ENCODE results near the gene IFRD2. TPM values are rescaled to one million over a fixed set of nuclear protein-coding genes. Genes with fewer than 3 reads are reported as not detected.

Gene IFRD2
- total RNA-seq, 1 donor from 2014 or later = 177 TPM

- Histone ChIP-seq H3K36me3 (ENCODE audit: control insufficient read depth, insufficient read depth, low read length) (peaks cover 27% of the 10 kb centered on the region), H3K27me3 (ENCODE audit: control insufficient read depth, insufficient read depth, low read length) (no peaks in the 10 kb centered on the region), H3K4me3 (ENCODE audit: low read depth, low read length) (peak within 1 kb of the TSS; percentile 61)
- FAIRE-seq (no peak), DNase-seq (ENCODE audit: low read depth) (no peak)
- TF ChIP-seq CTCF (IDR thresholded peaks at IDR 0.05; ENCODE audit: insufficient read depth, low read length, severe bottlenecking) = no peak
Observed at GRCh38 chr3:50322386-50323091, 30.3 kb upstream of the IFRD2 start, which contains the start of gene HYAL2. HYAL2 (minus strand) TSS chr3:50322745; CDS start chr3:50320489, 2,256 bp downstream.

DNA sequence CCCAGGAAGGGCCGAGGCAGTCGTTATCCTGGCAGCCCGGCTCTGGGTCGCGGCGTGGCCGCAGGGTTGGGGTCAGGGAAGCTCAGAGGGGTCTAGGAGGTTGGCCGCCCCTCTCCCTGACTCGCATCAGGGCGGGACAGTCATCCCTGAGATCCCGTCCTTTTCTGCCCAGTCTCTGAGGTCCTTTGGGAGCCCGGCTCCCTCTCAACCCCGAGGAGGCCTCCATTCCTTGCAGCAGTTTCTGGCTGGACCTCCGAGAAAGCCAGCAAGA, 29.8 kb upstream of the IFRD2 start:
- DNase-seq (ENCODE audit: low read depth) = no peak
- TF ChIP-seq CTCF (IDR thresholded peaks at IDR 0.05; ENCODE audit: insufficient read depth, low read length, severe bottlenecking) = no peak

GRCh38 chr3:50321336-50322114, 29.3 kb upstream of the IFRD2 start:
- Histone ChIP-seq H3K4me3 (ENCODE audit: low read depth, low read length) (peak overlapping the region; percentile 61), H3K36me3 (ENCODE audit: control insufficient read depth, insufficient read depth, low read length) (peaks cover 29% of the 10 kb centered on the region), H3K27me3 (ENCODE audit: control insufficient read depth, insufficient read depth, low read length) (no peaks in the 10 kb centered on the region)
- peak; percentile 55 for TF ChIP-seq CTCF (IDR thresholded peaks at IDR 0.05; ENCODE audit: insufficient read depth, low read length, severe bottlenecking)
- no peak for FAIRE-seq
- DNase-seq (ENCODE audit: low read depth) = peak; percentile 69

More for the DNA sequence above, 29.8 kb upstream of the IFRD2 start:
- FAIRE-seq = no peak
- no peaks in the 10 kb centered on the region for H3K27me3 ChIP-seq (ENCODE audit: control insufficient read depth, insufficient read depth, low read length)
- peaks cover 29% of the 10 kb centered on the region for H3K36me3 ChIP-seq (ENCODE audit: control insufficient read depth, insufficient read depth, low read length)
- peak overlapping the region; percentile 61 for H3K4me3 ChIP-seq (ENCODE audit: low read depth, low read length)

- H3K36me3 ChIP-seq (ENCODE audit: control insufficient read depth, insufficient read depth, low read length) = peaks cover 27% of the 10 kb centered on the region
- DNase-seq (ENCODE audit: low read depth) (peak; percentile 43), FAIRE-seq (no peak)
- peak overlapping the region; percentile 61 for H3K4me3 ChIP-seq (ENCODE audit: low read depth, low read length)
- H3K27me3 ChIP-seq (ENCODE audit: control insufficient read depth, insufficient read depth, low read length) = no peaks in the 10 kb centered on the region
- TF ChIP-seq CTCF (IDR thresholded peaks at IDR 0.05; ENCODE audit: insufficient read depth, low read length, severe bottlenecking) = no peak
Observed at GRCh38 chr3:50320853-50321335, 28.7 kb upstream of the IFRD2 start.

DNA sequence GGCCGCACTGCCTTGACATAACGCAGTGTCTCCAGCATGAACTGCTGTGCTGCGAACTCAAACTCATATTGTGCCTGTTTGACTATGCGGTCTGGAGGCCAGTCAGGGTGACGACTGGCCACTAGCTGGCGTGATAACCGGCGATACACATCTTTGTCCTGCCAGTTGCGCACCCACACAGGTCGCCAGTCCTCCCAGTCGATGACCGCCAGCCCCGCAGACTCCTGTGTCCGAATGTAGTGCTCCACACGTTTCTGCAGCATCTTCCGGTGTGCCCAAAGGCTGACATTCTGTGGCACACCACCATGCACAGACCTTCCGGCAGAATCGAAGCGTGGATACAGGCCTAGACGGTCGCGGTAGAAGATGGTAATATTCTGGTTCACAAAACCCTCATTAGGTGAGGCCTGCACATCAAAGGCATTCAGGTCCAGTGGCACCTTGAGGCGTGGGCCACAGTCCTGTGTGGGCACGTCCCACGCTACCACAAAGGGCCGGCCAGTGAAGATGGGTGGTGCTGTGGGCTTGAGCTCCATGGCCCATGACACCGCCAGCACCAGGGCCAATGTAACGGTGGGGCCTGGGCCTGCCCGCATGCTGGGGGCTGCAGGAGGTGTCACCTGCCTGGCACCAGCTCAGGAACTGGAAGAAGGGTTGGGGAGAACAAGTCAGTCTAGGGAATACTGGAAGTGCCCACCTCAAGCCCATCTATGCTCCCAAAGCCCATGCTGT, 27.8 kb upstream of the IFRD2 start:
- Histone ChIP-seq H3K36me3 (ENCODE audit: control insufficient read depth, insufficient read depth, low read length) (peaks cover 26% of the 10 kb centered on the region), H3K4me3 (ENCODE audit: low read depth, low read length) (peak overlapping the region; percentile 61), H3K27me3 (ENCODE audit: control insufficient read depth, insufficient read depth, low read length) (no peaks in the 10 kb centered on the region)
- no peak for DNase-seq (ENCODE audit: low read depth)
- no peak for FAIRE-seq
- no peak for TF ChIP-seq CTCF (IDR thresholded peaks at IDR 0.05; ENCODE audit: insufficient read depth, low read length, severe bottlenecking)
